NCI-H2171 treated with DMSO at 0.1 percent for 48 hours (cell line): ENCODE results near the gene SLC25A33.
"Not testable (repeated sequence)": the region's sequence is repeated elsewhere in the genome, so short reads cannot be mapped to it uniquely, and the experiment has no call there.

Source experiments
- DNase-seq: peaks from one replicate; lab custom pipeline; 2025; lab: John Stamatoyannopoulos, UW

Gene SLC25A33

GRCh38 chr1:9539165-9539828 is at the start of gene SLC25A33:
TSS of gene SLC25A33 (plus strand) at chr1:9539465. CDS start at chr1:9539692, 227 bp downstream.
- DNase-seq, result peak; percentile 93

- peak; percentile 48 for DNase-seq
Measured at GRCh38 chr1:9490605-9491339, 48.5 kb upstream of the SLC25A33 start.

GRCh38 chr1:9493326-9493725 is 45.9 kb upstream of the SLC25A33 start:
- no peak for DNase-seq

GRCh38 chr1:9494936-9495758 is 44.1 kb upstream of the SLC25A33 start:
- peak; percentile 16 for DNase-seq

GRCh38 chr1:9495854-9496374 is 43.4 kb upstream of the SLC25A33 start:
- no peak for DNase-seq

- no peak for DNase-seq
Measured at GRCh38 chr1:9500756-9501754, 38.2 kb upstream of the SLC25A33 start.

- no peak for DNase-seq
Measured at GRCh38 chr1:9503001-9503675, 36.1 kb upstream of the SLC25A33 start.

GRCh38 chr1:9505143-9505542 is 34.1 kb upstream of the SLC25A33 start:
- no peak for DNase-seq

- DNase-seq, result no peak
Measured at GRCh38 chr1:9506901-9507300, 32.4 kb upstream of the SLC25A33 start.

GRCh38 chr1:9510130-9510529 is 29.1 kb upstream of the SLC25A33 start:
- no peak for DNase-seq

- DNase-seq, result not testable (repeated sequence)
Measured at GRCh38 chr1:9515550-9515949, 23.7 kb upstream of the SLC25A33 start.

GRCh38 chr1:9518454-9518998 is 20.7 kb upstream of the SLC25A33 start:
- DNase-seq, result no peak

- no peak for DNase-seq
Measured at GRCh38 chr1:9520411-9520810, 18.9 kb upstream of the SLC25A33 start.

GRCh38 chr1:9529190-9529589 is 10.1 kb upstream of the SLC25A33 start:
- no peak for DNase-seq

GRCh38 chr1:9530320-9530719 is 8.9 kb upstream of the SLC25A33 start:
- DNase-seq, result no peak

GRCh38 chr1:9534953-9535352 is 4.3 kb upstream of the SLC25A33 start:
- no peak for DNase-seq

- peak; percentile 15 for DNase-seq
Measured at GRCh38 chr1:9536301-9536700, 3.0 kb upstream of the SLC25A33 start.

GRCh38 chr1:9537863-9538668 is 1.2 kb upstream of the SLC25A33 start:
- no peak for DNase-seq

- no peak for DNase-seq
Measured at GRCh38 chr1:9538669-9539164, 548 bp upstream of the SLC25A33 start.
